Measurements from ENCODE around the gene FNBP1. TPM values are rescaled to one million over a fixed set of nuclear protein-coding genes. Genes with fewer than 3 reads are reported as not detected.
A peak's percentile ranks its signal among the peaks of the same experiment; 100 is the strongest.

FNBP1 gene
- total RNA-seq, 3 donors from 2014 or later: 40.9 to 176 (median 42.0) TPM

- no peak overlapping the region for H3K4me3 ChIP-seq
- DNase-seq (no peak), ATAC-seq (no peak)
- intact Hi-C loops (cut with DNase I, micrococcal nuclease): no loop called here
- H3K36me3 ChIP-seq (ENCODE audit: low read depth): no peaks in the 10 kb centered on the region
- no peaks in the 10 kb centered on the region for H3K9me3 ChIP-seq
- H3K4me1 ChIP-seq (ENCODE audit: low read depth): no peaks in the 10 kb centered on the region
- no peak for TF ChIP-seq CTCF (IDR thresholded peaks at IDR 0.05)
Observed at GRCh38 chr9:129918296-129918950, 124.6 kb downstream of the FNBP1 start.

- DNase-seq (no peak), ATAC-seq (no peak)
- TF ChIP-seq CTCF (IDR thresholded peaks at IDR 0.05): no peak
- no peaks in the 10 kb centered on the region for H3K9me3 ChIP-seq
- intact Hi-C loops (cut with DNase I, micrococcal nuclease): no loop called here
- no peaks in the 10 kb centered on the region for H3K36me3 ChIP-seq (ENCODE audit: low read depth)
- no peak overlapping the region for H3K4me3 ChIP-seq
- H3K4me1 ChIP-seq (ENCODE audit: low read depth): no peaks in the 10 kb centered on the region
Observed at GRCh38 chr9:129916707-129917106, 126.3 kb downstream of the FNBP1 start.

- Histone ChIP-seq H3K36me3 (ENCODE audit: low read depth) (no peaks in the 10 kb centered on the region), H3K9me3 (no peaks in the 10 kb centered on the region), H3K4me1 (ENCODE audit: low read depth) (no peaks in the 10 kb centered on the region), H3K4me3 (no peak overlapping the region)
- no peak for TF ChIP-seq CTCF (IDR thresholded peaks at IDR 0.05)
- DNase-seq (no peak), ATAC-seq (no peak)
- intact Hi-C loops (cut with DNase I, micrococcal nuclease): no loop called here
Observed at GRCh38 chr9:129914051-129914450, 128.9 kb downstream of the FNBP1 start.

GRCh38 chr9:129910628-129911567, 132.1 kb downstream of the FNBP1 start:
- Histone ChIP-seq H3K36me3 (ENCODE audit: low read depth) (no peaks in the 10 kb centered on the region), H3K4me1 (ENCODE audit: low read depth) (no peaks in the 10 kb centered on the region), H3K9me3 (no peaks in the 10 kb centered on the region), H3K4me3 (no peak overlapping the region)
- no peak for TF ChIP-seq CTCF (IDR thresholded peaks at IDR 0.05)
- ATAC-seq (peak; percentile 33), DNase-seq (no peak)
- intact Hi-C loops (cut with DNase I, micrococcal nuclease): no loop called here

- Histone ChIP-seq H3K36me3 (ENCODE audit: low read depth) (no peaks in the 10 kb centered on the region), H3K9me3 (no peaks in the 10 kb centered on the region), H3K4me3 (no peak overlapping the region), H3K4me1 (ENCODE audit: low read depth) (no peaks in the 10 kb centered on the region)
- DNase-seq: no peak
- no peak for ATAC-seq
- intact Hi-C loops (cut with DNase I, micrococcal nuclease): no loop called here
- TF ChIP-seq CTCF (IDR thresholded peaks at IDR 0.05): no peak
Observed at GRCh38 chr9:129909851-129910250, 133.1 kb downstream of the FNBP1 start.
